HK-2 (cell line): Measurements from ENCODE around the gene MYO7B.

Experiments used
- DNase-seq: peaks from one replicate; pipeline ENCODE4 v3.0.0-alpha.2; 2018; ENCODE audit not compliant: unreplicated experiment

MYO7B gene

DNA sequence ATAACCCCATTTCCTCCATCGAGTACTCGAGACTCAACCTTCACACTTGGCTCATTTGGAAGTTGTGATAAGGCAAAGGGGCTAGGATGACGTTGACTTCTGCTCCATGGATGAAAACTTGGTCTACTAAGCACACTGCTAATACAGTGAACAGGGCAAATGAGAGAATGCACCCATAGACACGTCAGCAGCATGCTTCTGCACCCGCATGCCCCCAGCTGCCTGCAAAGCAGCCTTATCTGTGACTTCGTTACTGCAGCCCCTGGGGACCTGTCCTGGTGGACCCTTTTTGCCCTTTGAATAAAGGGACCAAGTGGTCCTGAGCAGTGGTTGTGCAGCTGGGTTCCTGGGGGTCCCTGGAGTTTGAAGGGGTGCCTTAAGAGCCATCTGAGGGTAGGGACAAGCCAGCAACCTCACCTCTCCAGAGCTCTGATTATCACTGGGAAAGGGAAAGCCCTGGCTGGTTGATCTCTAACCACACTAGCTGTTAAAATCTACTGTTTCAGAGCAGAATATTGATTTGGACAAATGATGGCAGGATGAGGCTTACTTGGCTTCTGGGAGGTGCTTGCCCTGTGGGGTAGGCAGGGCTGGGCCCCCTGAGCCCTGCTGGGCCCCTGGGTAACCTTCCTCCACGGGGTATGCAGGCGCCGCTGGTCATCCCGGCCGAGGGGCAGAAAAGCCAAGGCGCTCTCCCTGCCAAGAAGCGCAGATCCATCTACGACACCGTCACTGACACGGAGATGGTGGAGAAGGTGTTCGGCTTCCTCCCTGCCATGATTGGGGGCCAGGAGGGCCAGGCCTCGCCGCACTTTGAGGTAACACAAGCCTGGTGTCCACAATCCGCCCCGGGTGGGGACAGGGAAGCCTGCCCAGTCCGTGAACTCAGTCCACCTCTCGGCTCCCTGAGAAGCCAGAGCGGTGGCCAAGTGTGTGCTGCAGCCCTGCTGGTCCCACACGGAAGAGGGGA lies 72.9 kb downstream of the MYO7B start:
- no peak for DNase-seq

DNA sequence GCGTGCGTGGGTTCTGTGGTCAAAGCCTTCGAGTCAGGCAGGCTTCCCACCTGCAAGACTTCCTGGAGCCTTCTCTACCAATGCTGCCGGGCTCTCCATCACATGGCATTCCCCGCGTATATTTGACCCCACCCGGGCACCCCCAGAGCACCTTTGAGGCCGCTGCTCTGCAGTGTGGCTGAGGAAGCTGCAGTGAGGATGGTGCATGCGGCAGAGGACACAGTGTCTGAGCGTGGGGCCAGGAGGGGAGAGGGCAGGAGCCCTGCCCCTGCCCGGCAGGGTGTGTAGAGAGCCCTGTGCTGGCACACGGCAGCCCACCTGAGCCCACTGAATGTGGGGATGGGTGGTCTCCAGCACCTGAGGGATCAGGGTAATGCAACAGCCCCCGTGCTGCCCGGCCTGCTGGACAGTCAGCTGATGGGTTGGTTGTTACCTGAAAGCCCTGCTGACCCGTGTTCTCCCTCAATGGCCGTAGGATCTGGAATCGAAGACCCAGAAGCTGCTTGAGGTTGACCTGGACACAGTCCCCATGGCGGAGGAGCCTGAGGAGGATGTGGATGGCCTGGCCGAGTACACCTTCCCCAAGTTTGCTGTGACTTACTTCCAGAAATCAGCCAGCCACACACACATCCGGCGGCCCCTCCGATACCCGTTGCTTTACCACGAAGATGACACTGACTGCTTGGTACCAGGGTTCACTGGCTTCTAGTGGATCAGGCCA lies 73.7 kb downstream of the MYO7B start:
- DNase-seq: no peak

DNA sequence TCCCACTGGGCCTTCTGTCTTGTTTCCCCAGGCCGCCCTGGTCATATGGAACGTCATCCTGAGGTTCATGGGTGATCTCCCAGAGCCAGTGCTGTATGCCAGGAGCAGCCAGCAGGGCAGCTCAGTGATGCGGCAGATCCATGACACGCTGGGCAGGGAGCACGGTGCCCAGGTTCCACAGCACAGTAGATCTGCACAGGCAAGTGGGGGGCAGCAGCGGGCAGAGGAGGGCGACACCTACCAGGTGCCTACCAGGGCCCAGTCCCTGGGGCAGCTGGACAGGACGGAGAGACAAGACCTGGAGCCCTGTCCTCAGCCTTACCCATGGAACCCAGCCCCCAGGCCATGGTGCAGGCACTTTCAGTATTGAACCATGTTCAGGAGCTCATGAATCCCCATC lies 74.3 kb downstream of the MYO7B start:
- no peak for DNase-seq

DNA sequence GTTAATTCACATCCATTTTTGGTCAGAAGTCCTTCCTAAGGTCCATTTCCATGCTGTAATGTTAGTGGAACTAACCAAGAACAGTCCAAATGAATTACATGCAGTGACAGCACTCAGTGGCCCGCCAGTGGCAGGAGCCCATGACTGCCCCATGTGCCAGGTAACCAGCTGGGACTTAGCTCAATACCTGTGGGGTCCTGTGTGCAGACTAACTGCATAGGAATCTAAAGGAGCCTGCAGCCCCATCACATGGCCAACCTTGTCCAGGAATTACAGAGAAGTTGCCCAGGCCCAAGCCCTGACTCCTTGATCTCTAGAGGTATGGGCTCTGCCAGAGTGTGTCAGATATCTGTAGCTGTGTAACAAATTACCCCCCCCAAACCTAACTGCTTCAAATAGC lies 75.1 kb downstream of the MYO7B start:
- no peak for DNase-seq

DNA sequence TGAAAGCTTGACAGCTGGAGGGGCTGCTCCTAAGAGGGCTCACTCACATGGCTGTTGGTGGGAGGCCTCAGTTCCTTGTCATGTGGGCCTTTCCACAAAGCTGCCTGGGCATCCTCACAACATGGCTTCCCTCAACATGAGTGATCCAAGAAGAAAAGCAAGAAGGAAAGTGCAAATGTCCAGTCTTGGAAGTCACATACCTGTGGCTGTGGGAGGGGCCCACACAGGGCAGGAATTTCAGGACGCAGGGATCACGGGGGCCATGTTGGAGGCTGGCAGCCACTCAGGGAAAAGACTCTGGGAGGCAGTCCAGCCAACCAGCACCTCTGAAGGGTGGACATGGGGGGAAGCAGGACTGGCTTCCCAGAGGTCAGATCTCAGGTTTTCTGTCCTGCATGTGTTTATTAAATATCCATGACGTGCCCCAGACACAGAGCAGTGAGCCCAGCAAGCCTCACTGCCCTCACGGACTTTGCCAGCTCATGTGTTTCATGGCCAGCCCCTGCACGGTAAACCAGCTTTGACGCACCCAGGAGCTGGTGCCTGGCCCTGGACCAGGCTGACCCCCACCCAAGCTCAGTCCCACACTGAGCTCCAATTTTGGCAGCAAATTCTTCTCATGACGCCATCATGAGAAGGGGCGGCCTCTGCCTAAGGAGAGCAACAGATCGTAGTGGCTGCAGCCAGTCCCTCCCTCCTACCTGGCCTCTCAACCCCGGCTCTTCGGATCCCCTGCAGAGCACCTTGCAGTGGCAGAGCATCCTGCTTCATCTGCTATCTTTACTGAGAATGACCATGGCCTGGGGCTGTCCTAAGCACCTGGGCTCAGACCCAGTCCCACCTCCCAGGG lies 75.8 kb downstream of the MYO7B start:
- no peak for DNase-seq

DNA sequence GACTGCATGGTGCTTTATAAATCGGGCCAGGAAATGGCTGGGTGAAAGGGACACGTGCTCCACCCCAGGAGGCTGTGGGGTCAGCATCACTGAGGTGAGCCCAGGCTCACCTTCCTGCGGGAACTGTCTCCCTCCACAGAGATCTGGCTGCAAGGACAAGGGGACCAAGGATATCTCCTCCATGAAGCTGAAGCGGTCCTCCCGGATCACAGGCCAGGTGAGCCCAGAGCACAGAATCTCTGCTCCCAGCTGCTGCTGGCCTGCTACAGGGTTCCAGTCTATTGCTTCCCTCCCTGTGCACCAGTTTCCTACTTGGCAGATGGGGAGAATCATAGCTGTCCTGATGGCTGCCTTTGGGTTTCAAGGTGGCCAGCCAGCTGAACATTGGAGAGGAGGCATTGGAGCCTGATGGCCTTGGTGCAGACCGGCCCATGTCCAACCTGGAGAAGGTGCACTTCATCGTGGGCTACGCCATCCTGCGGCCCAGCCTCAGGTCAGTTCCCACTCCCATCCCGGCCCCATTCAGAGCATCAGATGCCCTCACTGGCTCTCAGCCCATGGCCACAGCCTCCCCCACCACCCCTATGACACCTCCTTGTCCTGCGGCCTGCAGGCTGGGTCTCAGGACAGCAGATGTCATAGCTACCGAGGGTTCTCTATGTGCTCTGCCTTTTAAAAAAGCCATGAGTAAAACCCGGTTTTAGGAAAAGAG lies 76.8 kb downstream of the MYO7B start:
- no peak for DNase-seq

DNA sequence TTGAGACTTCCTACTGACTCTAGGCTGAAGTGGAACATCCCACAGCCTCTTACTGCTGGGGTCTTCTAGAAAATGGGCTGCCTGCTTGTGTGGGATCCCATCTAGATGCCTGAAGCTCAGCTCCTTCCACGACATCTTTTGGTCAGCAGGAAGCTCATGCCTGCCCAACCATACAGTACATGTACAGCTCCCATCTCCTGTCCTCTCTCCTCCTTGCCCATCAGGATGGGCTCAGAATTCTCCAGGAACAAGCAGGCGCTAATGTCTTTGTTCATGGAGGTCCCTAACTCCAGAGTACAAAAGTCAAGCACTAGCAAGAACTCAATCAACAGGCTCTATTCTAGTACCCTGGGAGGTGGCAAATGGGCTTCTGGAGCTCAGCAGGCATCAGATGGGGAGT lies 78.8 kb downstream of the MYO7B start:
- DNase-seq: no peak

DNA sequence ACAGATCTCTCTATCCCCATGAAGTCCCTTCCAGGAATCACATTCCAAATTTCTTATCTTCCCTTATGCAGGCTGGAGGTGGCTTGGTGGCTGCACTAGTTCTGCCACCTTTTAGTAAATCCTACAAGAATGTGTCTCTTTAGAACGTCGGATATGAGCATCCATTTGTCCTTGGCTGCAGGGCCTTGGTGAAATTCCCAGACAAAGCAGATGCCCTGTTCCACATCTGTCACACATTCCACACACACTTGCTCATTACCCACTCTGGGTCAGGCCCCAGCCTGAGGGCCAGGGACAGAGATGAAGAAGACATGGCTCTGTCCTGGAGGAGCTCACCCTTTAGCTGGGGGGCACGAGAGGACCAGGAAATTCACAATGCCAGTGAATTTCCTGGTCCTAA lies 79.2 kb downstream of the MYO7B start:
- DNase-seq: no peak

DNA sequence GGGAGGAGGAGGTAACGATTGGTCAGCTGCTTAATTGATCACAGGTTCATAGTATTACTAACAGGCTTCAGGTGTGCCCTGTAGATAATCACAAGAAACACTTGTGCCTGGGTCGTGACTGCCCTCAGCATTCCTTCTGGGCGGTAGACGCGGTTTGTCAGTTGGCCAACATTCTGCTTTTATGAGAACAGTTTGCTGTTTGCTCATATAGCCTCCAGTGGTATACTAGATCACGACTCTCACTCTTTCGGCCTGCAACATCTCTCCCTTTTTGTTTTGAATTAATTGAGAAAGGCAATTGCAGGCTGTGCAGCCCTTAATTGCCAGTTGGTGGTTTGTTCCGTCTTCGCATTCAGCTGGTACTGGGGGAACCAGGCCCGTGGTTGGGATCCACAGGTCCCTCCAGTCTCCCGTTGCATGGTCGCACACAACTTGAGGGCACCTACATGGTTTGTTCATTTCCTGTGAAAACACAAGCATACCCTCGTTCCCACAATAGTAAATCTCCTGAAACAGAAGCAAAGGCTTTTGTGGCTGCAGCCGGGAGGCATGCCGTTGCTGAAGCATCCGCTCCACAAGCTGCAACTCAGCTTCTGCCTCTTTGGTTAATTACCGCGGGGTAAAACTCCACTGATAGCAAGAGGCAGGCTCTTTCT lies 80.2 kb downstream of the MYO7B start:
- no peak for DNase-seq

DNA sequence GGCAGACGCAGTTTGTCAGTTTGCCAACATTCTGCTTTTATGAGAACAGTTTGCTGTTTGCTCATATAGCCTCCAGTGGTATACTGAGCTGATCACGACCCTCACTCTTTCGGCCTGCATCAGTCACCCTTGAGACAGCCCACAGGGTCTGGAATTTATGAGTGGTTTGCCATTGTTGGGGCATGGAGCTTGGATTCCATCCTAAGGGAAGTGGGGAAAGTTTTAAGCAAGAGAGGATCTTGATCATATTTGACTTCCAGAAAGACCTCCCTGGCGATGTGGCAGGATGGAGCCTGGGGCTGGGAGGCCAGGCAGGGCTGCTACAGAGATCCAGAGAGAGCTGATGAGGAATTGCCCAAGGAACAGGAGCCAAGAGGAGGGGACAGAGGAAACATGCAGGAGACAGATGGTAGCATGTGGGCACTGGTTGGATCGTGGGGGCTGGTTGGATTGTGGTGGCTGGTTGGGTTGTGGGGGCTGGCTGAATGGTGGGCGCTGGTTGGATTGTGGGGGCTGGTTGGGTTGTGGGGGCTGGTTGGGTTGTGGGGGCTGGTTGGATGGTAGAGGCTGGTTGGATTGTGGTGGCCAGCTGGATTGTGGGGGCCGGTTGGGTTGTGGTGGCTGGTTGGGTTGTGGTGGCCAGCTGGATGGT lies 83.2 kb downstream of the MYO7B start:
- no peak for DNase-seq

DNA sequence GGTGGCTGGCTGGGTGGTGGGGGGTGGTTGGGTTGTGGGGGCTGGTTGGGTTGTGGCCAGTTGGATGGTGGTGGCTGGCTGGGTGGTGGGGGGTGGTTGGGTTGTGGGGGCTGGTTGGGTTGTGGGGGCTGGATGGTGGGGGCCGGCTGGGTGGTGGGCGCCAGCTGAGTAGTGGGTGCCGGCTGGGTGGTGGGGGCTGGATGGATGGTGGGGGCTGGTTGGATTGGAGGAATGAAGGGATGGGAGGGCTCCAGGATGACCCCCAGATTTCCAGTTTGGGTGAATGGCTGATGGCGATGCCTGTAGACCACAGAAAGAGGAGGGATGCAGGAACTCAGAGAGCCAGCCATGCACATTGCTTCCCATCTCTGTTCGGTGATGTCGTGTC lies 83.7 kb downstream of the MYO7B start:
- DNase-seq: no peak

DNA sequence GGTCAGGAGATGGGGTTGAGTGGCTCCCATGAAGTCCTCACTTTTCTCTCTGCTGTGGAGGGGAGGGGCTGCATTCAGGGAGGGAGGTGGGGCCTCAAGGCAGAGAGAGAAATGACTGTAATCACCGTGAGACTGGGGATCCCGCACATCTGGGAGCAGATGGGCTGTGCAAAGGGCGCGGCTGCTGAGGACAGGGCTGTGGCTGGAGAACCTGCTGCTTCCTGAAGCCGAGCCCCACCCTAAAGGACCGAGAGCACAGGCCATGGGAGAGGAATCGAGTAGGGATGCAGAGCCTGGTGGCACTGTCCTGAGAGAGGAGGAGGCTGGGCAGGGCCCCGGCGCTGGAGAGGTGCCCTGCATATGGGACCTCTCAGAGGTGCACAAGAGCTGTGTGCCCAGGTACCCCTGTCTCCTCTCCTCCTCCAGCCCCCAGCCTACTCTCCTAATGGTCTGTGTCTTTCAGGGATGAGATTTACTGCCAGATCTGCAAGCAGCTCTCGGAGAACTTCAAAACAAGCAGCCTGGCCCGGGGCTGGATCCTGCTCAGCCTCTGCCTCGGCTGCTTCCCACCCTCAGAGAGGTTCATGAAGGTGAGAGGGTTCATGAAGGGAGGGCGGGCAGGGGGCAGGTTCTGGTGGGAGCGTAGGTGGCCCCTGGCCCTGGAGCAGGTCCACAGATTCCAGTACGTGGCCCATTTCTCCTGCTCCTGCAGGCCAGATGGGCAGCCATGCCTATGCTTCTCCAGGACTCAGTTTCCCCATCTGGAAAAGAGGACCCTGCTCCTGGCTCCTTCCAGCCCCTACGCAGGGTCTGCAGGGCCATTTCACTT lies 84.6 kb downstream of the MYO7B start:
- no peak for DNase-seq

DNA sequence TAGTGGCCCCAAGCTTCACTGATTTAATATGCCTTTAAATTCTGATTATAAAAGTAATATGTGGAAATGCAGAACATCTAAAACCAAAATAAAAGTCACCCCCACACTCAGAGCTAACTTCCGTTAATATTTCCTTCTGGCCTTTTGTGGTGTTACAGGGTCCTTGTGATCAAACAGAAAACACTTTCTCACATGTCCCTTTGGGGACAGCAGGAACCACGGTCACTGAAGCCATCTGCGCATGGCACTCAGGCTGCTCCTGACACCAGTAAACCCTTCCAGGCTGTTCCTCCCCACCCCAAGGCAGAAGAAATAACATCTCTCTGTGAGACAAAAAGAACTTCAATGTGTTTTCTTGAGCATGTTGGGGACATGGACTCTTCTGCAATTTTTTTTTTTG lies 85.4 kb downstream of the MYO7B start:
- no peak for DNase-seq

DNA sequence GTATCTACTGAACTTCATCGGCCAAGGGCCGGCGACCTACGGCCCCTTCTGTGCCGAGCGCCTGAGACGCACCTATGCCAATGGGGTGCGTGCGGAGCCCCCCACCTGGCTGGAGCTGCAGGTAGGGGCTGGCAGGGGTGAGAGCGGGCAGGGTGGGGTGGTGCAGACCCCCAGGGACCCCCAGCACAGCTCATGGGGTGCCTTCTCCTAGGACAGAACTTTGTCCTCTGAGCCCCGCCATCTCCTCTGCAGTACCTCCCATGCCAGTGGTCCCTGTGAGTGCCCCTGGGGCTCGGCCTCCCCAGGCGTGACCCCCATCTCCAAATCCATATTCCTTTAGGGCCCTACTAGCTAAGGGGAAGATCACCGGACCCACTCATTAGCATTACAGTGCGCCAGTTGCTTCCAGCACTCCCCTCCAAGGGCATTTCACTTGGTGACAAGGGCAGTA lies 86.5 kb downstream of the MYO7B start:
- no peak for DNase-seq

DNA sequence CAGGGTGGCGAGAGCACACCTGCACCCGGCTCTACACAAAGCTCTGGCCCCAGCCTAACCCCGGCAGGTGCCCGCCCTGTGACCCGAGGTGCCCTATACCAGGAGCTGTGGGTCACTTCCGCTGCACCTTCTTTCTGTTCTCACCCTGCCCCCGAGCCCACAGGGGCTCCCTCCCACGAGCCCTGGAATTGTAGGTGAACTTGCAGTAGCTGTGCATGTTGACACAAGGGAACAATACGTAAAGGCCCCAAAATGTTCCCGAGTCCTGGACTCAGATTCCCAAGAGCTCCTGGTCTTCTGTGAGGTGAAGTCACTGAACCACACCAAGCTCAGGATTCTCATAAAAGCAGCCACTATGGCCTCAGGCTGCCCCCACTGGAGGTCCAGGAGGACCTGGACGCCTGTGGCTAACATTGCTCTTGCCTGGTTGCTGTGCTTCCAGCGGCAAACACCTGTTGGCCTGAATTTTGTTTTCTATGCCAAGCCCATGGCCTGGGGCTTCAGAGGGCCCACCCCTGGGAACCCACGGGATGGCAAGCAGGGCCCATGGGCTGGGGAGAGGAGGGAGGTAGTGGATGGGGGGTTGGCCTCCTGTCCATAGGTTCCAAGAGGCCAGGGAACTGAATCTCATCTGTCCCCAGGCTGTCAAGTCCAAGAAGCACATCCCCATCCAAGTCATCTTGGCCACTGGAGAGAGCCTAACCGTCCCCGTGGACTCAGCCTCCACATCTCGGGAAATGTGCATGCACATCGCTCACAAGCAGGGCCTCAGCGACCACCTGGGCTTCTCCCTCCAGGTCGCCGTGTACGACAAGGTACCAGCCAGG lies 87.3 kb downstream of the MYO7B start:
- no peak for DNase-seq

DNA sequence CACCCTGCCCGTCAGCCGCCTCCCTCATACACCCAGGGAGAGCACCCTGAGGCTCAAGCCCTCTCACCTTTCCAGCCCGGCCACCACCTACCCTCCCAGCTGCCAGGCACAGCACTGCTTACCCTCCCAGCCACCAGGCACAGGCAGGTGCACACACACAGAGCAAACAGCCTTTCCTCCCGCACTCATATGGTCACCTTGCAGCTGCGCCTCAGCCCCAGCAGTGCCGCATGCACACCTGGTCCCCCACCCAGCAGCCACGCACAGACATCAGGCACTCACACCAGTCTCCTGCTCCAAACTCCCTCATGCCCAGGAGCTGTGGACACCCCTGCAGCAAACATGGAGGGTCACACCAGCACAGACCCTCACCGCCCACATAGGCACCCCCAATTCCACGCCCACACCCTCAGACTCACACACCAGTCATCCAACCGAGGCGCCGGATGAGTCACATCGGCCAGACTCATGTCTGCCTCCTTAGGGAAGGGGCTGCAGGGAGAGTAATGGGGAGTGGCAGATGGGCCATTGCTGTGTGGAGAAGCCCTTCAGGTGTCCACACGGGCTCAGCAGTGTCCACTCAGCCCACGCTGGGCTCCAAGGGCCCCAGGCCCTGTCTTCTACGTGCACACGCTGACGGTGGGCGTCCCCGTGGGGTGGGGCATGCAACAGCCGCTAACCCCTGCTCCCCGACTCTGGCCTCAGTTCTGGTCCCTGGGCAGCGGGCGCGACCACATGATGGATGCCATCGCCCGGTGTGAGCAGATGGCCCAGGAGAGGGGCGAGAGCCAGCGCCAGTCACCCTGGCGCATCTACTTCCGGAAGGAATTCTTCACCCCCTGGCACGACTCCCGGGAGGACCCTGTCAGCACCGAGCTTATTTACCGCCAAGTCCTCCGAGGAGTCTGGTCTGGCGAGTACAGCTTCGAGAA lies 88.2 kb downstream of the MYO7B start:
- no peak for DNase-seq

DNA sequence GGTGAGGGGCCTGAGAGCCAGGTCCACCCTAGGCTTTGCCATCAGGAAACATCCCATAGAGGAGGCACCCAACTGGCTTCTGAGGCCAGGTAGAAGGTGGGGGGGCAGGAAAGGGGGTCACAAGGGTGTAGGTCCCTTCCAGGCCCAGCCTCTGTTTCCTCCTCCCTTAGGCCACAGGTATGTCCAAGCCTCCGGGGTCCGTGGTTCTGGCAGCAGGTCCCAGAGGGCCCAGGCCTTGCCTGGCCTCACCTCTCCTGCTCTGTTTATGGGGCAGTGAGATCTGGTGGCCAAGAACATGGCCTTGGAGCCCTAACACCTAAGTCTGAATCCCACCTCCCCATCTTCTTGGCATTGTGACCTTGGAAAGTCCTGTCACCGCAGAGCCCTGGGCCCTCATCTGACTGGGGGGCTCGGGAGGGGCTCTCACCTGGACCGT lies 88.9 kb downstream of the MYO7B start:
- no peak for DNase-seq
